Measurements from ENCODE around the gene NDUFAF5.

DNA sequence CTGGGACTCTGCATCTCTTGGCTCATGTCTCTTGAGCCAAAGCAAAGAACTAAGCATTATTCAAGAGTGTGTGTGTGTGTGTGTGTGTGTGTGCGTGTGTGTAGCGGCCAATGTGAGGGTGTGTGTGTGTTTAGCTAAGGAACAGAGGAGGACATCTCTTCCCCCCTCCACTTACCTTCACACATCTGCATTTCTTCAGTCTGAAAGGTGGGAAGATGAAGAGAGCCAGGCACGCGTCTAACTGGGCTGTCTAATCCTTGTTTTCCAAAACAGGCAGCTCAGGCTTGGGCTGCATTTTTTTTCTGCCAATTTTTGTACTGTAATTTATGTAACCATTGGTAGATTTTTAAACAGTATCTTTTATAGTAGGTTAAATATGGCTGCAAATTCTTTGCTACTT, 59.5 kb downstream of the NDUFAF5 start:
- TF ChIP-seq CTCF (IDR thresholded peaks at IDR 0.05 in 8 of 11, conservative IDR thresholded peaks at IDR 0.05 in 3 of 11) (no peak), POLR2A (IDR thresholded peaks at IDR 0.05) (no peak)
